Activated CD8-positive, alpha-beta memory T cell treated with anti-CD3 and anti-CD28 coated beads for 36 hours (primary cell): ENCODE measurements around the gene LIG1. TPM values are rescaled to one million over a fixed set of nuclear protein-coding genes. Genes with fewer than 3 reads are reported as not detected.

Source experiments
- CTCF ChIA-PET: fragments of 350-600 bp; sonication (Branson Sonifier 250); formaldehyde crosslinking; loops from one replicate; lab custom pipeline; 2021; ENCODE audit warnings: antibody characterized with exemption; lab: Charles Lee
- POLR2A ChIA-PET: fragments of 350-600 bp; sonication (Branson Sonifier 250); formaldehyde crosslinking; loops from one replicate; lab custom pipeline; 2021; ENCODE audit warnings: antibody characterized with exemption; lab: Charles Lee
- total RNA-seq, 2 experiments: library from RNA; stranded (reverse); gene quantifications; one replicate each; pipeline ENCODE4 v1.2.3, GENCODE V29; 2021

LIG1 gene
- total RNA-seq, 2 experiments from 2014 or later, result 136 TPM

DNA sequence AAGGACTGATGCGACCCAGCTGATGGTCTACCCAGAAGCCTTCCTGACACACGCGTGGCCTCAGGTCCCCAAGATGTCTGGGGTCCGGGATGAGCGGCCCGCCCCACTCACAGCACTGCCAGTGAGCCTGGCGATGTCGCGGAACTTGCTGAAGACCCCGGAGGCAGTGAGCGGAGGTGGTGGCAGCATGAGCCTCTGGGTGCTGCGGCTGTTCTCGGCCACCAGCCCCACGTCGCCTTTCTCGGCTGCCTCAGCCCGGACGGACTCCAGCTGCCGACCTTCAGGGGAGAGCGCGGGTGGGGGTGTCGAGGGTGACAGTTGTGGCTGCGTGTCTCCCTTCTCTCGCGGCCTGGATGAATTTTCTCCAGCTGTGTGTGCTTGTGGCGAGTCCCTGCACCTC is 32.7 kb downstream of the LIG1 start:
- CTCF ChIA-PET, result no interaction called here
- POLR2A ChIA-PET, result no interaction called here

GRCh38 chr19:48136547-48136946 is 33.6 kb downstream of the LIG1 start:
- ChIA-PET CTCF (no interaction called here), POLR2A (no interaction called here)

DNA sequence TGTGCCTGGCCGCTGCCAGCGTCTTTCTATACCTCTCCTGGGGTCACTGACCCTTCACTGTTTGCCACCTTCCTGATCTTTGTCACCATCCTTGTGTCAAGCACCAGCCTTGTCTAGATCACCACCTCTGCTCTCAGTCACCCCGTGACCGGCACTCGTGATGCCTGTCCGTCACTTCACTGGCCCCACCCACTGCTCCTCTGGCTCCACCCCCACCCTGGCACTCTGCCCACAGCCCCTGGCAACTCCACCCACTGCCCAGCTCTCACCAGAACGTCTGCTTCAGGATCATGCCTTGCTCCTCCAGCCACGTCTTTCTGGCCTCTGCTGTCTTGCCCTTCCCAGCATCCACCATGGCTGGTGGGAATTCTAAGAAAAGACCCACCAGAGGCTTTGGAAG is 34.7 kb downstream of the LIG1 start:
- ChIA-PET CTCF (no interaction called here), POLR2A (no interaction called here)

GRCh38 chr19:48133094-48133493 is 37.0 kb downstream of the LIG1 start:
- CTCF ChIA-PET, result interaction anchor here (1.0 kb wide), 1 partner anchor 14 kb away, joined by 4 read pairs; no protein-coding TSS in a partner anchor

GRCh38 chr19:48127561-48127960 is 42.6 kb downstream of the LIG1 start:
- CTCF ChIA-PET, result no interaction called here
- POLR2A ChIA-PET, result interaction anchor here (1.2 kb wide), 1 partner anchor 17 kb away, joined by 4 read pairs; the partner anchor contains the start of gene PLA2G4C

More at GRCh38 chr19:48133094-48133493, 37.0 kb downstream of the LIG1 start:
- POLR2A ChIA-PET, result no interaction called here

GRCh38 chr19:48123907-48124651 is 46.1 kb downstream of the LIG1 start:
- ChIA-PET POLR2A (no interaction called here), CTCF (interaction anchor here (0.6 kb wide), 1 partner anchor 85 kb away, joined by 3 read pairs; no protein-coding TSS in a partner anchor)

GRCh38 chr19:48122421-48122820 is 47.7 kb downstream of the LIG1 start:
- CTCF ChIA-PET, result interaction anchor here (1.7 to 1.9 kb wide), 2 partner anchors 14 to 16 kb away, joined by 4 read pairs; no protein-coding TSS in a partner anchor
- POLR2A ChIA-PET, result no interaction called here

DNA sequence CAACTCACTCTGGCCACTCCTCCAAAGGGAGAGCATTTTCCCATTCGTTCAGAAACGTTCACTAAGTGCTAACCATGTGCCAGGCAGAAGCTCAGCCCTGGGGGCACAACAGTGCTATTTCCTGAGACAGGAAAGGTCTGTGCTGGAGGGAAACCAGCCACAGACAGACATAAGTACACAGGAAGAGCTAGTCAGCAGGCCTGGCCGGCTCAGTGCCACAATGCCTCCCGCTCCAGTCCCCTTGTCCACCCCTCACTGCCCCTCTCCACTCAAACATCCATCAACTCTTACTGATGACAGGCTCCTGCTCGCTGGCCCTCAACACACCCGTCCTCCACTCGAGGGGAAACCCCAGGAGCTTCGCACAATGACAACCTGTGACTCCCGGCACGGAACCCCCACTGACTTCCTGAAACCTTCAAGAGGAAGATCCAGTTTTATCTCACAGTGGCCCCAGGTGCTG is 48.2 kb downstream of the LIG1 start:
- ChIA-PET CTCF (interaction anchor here (1.7 to 1.9 kb wide), 2 partner anchors 14 to 15 kb away, joined by 4 read pairs; no protein-coding TSS in a partner anchor), POLR2A (no interaction called here)

GRCh38 chr19:48121066-48121465 is 49.1 kb downstream of the LIG1 start:
- ChIA-PET CTCF (no interaction called here), POLR2A (no interaction called here)

DNA sequence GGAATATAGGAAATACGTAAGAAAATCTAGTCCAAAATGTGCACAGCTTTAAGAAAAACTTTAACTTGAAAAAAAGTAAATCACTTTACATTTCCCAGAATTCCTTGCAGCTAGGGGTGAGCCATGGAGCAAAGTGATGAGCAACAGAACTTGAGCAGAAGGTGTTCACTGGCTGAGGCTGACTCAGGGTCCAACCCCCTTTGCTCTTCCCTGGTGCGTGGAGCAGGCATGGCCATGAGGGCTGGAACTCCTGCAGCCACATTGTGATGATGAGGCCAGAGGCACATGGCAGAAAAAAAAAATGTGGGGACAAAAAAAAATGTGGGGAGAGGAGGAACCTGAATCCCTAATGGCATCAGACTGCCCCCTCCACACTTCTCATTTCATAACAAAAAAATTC is 49.6 kb downstream of the LIG1 start:
- ChIA-PET CTCF (no interaction called here), POLR2A (no interaction called here)

DNA sequence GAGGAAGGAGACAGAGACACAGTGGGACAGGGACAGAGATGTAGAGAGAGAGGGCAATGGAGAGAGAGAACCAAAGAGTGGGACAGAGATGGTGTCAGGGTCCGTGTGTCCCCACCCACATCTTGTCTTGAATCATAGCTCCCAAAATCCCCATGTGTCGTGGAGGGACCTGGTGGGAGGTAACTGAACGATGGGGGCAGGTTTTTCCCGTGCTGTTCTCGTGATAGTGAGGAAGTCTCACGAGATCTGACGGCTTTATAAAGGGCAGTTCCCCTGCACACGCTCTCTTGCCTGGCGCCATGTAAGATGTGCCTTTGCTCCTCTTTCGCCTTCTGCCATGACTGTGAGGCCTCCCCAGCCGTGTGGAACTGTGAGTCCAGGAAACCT is 52.0 kb downstream of the LIG1 start:
- ChIA-PET CTCF (interaction anchor here (0.8 kb wide), 1 partner anchor 11 kb away, joined by 3 read pairs; no protein-coding TSS in a partner anchor), POLR2A (interaction anchor here (0.7 kb wide), 1 partner anchor 29 kb away, joined by 5 read pairs; no protein-coding TSS in a partner anchor)

DNA sequence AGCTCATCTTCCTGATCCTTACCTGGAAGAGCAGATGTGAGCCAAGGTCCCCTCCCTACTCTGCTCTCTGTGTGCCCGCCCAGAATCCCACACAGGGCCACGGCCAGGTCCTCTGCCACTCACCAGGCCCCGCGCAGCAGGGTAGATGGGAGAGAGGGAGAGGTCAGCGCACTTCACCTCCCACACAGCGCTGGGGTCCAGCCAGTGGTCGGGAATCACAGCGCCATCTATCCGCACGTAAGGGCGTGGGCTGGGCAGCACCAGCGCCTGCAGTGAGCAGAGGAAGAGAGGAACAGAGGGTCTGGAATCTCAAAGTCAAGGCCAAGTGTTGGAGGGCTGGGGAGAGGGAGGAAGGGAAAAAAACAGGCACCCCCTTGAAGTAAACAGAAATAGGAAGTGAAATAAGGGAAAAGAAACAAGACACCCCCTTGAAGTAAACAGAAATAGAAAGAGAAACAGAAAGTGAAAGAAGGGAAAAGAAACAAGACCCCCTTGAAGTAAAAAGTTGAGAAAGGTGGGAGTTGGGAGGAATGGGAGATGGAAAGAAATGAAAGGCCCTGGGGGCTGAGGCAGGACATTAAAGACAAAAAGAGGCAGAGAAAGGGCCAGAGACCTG is 52.5 kb downstream of the LIG1 start:
- ChIA-PET POLR2A (no interaction called here), CTCF (interaction anchor here (0.7 kb wide), 1 partner anchor 11 kb away, joined by 3 read pairs; no protein-coding TSS in a partner anchor)

- ChIA-PET CTCF (no interaction called here), POLR2A (no interaction called here)
Measured at GRCh38 chr19:48113190-48113917, 56.8 kb downstream of the LIG1 start.

DNA sequence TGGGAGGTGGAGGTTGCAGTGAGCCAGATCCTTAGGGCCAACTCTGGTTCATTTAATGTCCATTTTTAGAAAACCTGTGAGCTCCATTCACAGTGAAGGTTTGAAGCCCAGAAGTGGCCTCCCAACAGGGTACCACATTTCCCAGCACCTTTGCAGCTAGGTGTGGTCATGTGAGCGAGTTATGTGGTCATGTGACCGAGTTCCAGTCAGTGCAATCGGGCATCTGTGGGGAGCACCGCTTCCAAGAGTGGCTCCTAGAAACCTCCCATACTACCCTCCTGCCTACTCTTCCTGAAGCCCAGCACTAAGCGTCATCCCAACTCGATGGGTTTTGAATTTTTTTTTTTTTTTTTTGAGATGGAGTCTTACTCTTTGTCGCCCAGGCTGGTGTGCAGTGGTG is 58.9 kb downstream of the LIG1 start:
- CTCF ChIA-PET, result interaction anchor here (0.7 to 2.0 kb wide), 4 partner anchors 43 to 196 kb away, joined by 3 to 5 read pairs (median 3); no protein-coding TSS in a partner anchor

GRCh38 chr19:48110350-48110966 is 59.7 kb downstream of the LIG1 start, which contains the start of gene PLA2G4C:
Gene PLA2G4C, minus strand, starts transcription at chr19:48110817. Its CDS starts 4,288 bp downstream, at chr19:48106529.
- ChIA-PET POLR2A (interaction anchor here (0.8 kb wide), 1 partner anchor 17 kb away, joined by 4 read pairs; no protein-coding TSS in a partner anchor), CTCF (interaction anchor here (0.6 to 1.6 kb wide), 8 partner anchors 9 to 196 kb away, joined by 3 to 4 read pairs (median 3); no protein-coding TSS in a partner anchor)

More for the DNA sequence above, 58.9 kb downstream of the LIG1 start:
- POLR2A ChIA-PET, result interaction anchor here (0.8 kb wide), 2 partner anchors 16 to 60 kb away, joined by 3 to 4 read pairs; no protein-coding TSS in a partner anchor

DNA sequence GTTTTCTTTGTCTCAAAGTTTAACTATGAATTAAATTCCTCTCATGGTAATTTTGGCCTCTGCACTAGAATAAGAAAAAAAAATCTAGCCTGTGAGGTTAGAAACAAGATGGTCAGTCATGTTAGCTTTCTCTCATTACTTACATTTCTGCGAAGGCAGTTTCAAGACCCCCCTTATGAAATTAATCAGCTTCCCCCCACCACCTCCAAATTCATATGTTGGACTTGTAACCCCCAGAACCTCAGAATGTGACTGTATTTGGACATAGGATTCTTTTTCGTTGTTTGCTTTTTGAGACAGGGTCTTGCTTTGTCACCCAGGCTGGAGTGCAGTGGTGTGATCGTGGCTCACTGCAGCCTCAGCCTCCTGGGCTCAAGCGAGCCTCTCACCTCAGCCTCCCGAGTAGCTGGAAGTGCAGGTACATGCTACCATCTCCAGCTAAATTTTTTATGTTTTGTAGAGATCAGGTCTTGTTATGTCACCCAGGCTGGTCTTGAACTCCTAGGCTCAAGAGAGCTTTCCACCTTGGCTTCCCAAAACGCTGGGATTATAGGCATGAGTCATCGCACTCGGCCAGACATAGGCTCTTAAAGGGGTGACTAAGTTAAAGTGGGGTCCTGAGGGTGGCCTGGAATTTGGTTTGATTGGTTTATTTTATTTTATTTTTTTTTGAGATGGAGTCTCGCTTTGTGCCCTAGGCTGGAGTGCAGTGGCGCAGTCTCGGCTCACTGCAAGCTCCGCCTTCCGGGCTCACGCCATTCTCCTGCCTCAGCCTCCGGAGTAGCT is 61.0 kb downstream of the LIG1 start:
- POLR2A ChIA-PET, result no interaction called here

GRCh38 chr19:48103922-48104321 is 66.2 kb downstream of the LIG1 start:
- ChIA-PET CTCF (no interaction called here), POLR2A (no interaction called here)

More for the DNA sequence above, 61.0 kb downstream of the LIG1 start:
- CTCF ChIA-PET, result interaction anchor here (0.6 to 1.6 kb wide), 7 partner anchors 10 to 244 kb away, joined by 3 to 7 read pairs (median 3); no protein-coding TSS in a partner anchor
